ENCODE data around the gene ADRM1.

ADRM1 gene

GRCh38 chr20:62357681-62358080 lies 54.9 kb downstream of the ADRM1 start:
- TF ChIP-seq, protein P1, sequence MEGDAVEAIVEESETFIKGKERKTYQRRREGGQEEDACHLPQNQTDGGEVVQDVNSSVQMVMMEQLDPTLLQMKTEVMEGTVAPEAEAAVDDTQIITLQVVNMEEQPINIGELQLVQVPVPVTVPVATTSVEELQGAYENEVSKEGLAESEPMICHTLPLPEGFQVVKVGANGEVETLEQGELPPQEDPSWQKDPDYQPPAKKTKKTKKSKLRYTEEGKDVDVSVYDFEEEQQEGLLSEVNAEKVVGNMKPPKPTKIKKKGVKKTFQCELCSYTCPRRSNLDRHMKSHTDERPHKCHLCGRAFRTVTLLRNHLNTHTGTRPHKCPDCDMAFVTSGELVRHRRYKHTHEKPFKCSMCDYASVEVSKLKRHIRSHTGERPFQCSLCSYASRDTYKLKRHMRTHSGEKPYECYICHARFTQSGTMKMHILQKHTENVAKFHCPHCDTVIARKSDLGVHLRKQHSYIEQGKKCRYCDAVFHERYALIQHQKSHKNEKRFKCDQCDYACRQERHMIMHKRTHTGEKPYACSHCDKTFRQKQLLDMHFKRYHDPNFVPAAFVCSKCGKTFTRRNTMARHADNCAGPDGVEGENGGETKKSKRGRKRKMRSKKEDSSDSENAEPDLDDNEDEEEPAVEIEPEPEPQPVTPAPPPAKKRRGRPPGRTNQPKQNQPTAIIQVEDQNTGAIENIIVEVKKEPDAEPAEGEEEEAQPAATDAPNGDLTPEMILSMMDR (IDR thresholded peaks at IDR 0.05; ENCODE audit: low read depth, low read length, missing control alignments) = no peak
- no peak overlapping the region for H3K4me3 ChIP-seq (ENCODE audit: low read depth, low read length)

More at GRCh38 chr20:62357681-62358080, 54.9 kb downstream of the ADRM1 start:
- DNase-seq (ENCODE audit: low read depth) = no peak

Measured in GM12864 (cell line).